HG02623 (cell line): ENCODE results near the gene CYP26B1.
A peak's percentile ranks its signal among the peaks of the same experiment; 100 is the strongest.

Source experiments
- ATAC-seq: cut with Tn5 transposase; IDR thresholded peaks from one replicate; pipeline ENCODE4 v1.9.1; 2021; ENCODE audit warnings: moderate library complexity; ENCODE audit not compliant: unreplicated experiment

Gene CYP26B1

GRCh38 chr2:72141881-72142451 is 5.7 kb downstream of the CYP26B1 start:
- ATAC-seq = no peak

GRCh38 chr2:72141032-72141645 is 6.5 kb downstream of the CYP26B1 start:
- no peak for ATAC-seq

GRCh38 chr2:72140621-72140960 is 7.1 kb downstream of the CYP26B1 start:
- ATAC-seq = no peak

GRCh38 chr2:72139874-72140620 is 7.6 kb downstream of the CYP26B1 start:
- ATAC-seq = no peak

- ATAC-seq = no peak
These were observed 8.2 kb downstream of the CYP26B1 start for GRCh38 chr2:72139471-72139873.

- ATAC-seq = no peak
These were observed 8.7 kb downstream of the CYP26B1 start for GRCh38 chr2:72138921-72139381.

- ATAC-seq = no peak
These were observed 9.4 kb downstream of the CYP26B1 start for GRCh38 chr2:72138011-72138881.

- peak; percentile 84 for ATAC-seq
These were observed 10.1 kb downstream of the CYP26B1 start for GRCh38 chr2:72137498-72138010.

- peak; percentile 15 for ATAC-seq
These were observed 10.6 kb downstream of the CYP26B1 start for GRCh38 chr2:72136933-72137497.

GRCh38 chr2:72136331-72136730 is 11.3 kb downstream of the CYP26B1 start:
- ATAC-seq = no peak

GRCh38 chr2:72135921-72136320 is 11.7 kb downstream of the CYP26B1 start:
- ATAC-seq = no peak

- no peak for ATAC-seq
These were observed 12.5 kb downstream of the CYP26B1 start for GRCh38 chr2:72134997-72135800.

GRCh38 chr2:72134408-72134996 is 13.2 kb downstream of the CYP26B1 start:
- ATAC-seq = no peak

- ATAC-seq = no peak
These were observed 13.8 kb downstream of the CYP26B1 start for GRCh38 chr2:72133721-72134407.

GRCh38 chr2:72132981-72133720 is 14.5 kb downstream of the CYP26B1 start:
- ATAC-seq = no peak

GRCh38 chr2:72131916-72132841 is 15.5 kb downstream of the CYP26B1 start:
- no peak for ATAC-seq

- ATAC-seq = no peak
These were observed 16.2 kb downstream of the CYP26B1 start for GRCh38 chr2:72131371-72131891.
